Measurements from ENCODE around the gene AHRR.
"Not testable (repeated sequence)": the region's sequence is repeated elsewhere in the genome, so short reads cannot be mapped to it uniquely, and the experiment has no call there.

AHRR gene

GRCh38 chr5:410911-411517, 89.5 kb downstream of the AHRR start:
- DNase-seq (ENCODE audit: low read depth in 2 of 2, low spot score in 1 of 2): no peak

GRCh38 chr5:411728-412127, 90.2 kb downstream of the AHRR start:
- no peak for DNase-seq (ENCODE audit: low read depth in 2 of 2, low spot score in 1 of 2)

DNA sequence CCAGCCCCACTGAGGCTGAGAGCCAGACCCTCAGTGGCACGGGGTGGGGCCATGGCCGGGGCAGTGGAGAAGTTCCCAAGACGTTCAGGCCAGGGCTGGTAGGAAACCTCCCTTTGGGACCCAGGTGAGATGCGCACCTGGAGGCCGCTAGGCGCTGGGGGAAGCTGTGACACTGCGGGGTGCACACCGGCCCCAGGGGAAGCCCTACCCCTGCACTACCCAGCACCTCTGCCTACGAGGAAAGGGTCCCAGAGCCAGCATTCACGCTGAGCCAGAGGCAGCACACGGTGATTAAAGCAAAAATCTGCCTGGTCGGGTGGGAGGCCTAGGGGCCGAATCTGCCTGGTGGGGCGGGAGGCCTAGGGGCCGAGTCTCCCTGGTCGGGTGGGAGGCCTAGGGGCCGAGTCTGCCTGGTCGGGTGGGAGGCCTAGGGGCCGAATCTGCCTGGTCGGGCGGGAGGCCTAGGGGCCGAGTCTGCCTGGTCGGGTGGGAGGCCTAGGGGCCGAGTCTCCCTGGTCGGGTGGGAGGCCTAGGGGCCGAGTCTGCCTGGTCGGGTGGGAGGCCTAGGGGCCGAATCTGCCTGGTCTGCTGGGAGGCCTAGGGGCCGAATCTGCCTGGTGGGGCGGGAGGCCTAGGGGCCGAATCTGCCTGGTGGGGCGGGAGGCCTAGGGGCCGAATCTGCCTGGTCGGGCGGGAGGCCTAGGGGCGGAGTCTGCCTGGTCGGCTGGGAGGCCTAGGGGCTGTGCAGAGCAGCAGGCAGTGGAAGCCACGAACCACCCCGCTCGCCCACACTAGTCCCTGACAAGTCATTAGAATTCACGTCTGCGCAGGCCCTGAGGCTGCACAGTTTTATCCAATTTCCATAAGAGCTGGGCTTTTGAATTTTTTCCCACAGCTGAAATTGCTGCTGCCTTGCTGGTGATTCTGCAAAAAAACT, 93.7 kb downstream of the AHRR start:
- not testable (repeated sequence) for DNase-seq (ENCODE audit: low read depth in 2 of 2, low spot score in 1 of 2)

DNA sequence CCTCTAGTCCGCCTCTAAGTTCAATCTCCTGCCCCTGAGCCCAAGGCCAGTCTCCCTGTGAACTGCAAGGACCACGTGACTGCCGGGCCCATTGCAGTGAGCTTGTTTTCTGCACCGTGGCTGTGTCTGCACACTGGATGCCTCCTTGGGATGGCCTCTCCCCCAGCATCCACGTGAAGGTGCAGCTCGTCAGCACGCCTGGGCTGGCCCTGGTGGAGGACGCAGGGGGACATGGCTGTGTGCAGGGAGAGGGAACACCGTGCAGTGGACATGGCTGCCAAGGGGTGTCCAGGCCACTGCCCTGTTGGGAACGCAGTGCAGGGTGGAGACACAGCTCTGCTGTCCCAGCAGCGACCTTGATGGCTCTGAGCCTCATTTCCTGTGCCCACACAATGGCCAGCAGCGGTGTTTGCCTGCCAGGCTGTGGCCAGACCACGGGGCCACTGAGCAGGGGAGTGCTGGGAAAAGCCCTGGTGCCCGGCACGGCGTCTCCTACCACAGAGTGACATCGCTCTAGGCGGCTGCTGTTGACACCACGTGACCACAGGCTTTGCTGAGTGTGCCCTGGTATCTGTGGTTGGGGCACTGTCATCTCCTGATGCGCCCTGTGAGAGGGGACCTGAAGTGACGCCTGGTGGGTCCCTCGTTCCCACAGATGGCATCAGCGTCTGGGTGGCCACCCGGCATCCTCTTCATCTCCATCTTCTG, 94.6 kb downstream of the AHRR start:
- no peak for DNase-seq (ENCODE audit: low read depth in 2 of 2, low spot score in 1 of 2)

DNA sequence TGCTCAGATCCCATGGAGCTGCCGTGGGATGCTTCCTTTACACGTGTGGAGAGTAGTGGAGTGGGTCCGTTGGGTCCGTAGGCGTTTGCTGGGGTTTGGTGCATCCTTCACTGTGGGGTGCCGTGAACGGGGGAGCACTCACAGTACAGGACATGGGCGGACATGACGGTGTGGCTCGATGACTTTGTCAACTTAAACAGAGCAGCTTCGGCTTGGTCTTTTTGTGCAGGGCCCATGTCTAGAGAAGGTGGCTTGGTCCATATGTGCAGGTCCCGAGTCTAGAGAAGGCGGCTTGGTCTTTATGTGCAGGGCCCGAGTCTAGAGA, 95.1 kb downstream of the AHRR start:
- DNase-seq (ENCODE audit: low read depth in 2 of 2, low spot score in 1 of 2): no peak

- DNase-seq (ENCODE audit: low read depth in 2 of 2, low spot score in 1 of 2): no peak
Observed at GRCh38 chr5:417301-418161, 96.0 kb downstream of the AHRR start.

DNA sequence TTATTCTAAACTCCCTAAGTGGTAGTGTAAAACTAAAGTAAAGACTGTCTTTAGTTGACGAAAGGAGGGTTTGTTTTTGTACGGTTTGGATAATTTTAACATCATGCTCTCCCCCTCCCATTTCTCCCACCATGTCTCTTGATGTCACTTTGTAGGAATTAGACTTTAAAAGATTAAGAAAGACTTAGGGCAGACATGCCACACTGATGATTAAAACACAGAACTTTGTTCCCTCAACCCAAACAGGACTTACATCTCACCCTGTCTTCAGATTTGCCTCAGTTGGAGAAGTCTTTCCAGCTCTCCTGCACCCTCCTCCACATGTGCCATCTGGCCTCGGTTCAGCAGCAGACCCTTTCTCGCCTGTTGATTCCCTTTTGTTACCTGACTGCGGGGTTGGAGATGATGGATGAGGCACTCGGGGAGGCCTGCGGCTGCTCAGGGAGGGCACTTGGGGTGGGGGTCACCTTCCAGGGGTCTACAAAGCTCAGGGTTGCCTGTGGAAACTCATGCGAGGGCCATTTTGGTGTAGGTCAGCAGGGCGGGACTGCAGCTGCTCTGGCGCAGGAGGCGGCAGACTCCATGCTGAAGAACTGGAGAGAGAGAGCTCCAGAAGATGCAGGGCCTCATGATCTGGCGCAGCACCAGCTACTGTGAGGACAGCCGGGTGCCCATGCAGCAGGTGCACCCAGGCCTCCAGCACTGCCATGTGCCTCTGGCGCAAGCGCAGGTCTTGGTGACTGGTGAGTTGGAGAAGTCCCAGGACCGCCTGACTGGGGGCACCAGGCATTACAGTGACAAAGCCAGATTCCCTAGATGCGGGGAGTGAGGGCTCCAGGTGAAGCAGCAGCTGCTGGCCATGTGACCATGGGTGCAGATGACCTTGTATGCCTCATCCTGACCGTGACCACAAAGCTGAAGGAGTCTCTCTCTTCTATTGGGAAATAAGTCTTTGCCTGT, 96.9 kb downstream of the AHRR start:
- DNase-seq (ENCODE audit: low read depth in 2 of 2, low spot score in 1 of 2): no peak

GRCh38 chr5:419970-420369, 98.5 kb downstream of the AHRR start:
- no peak for DNase-seq (ENCODE audit: low read depth in 2 of 2, low spot score in 1 of 2)

- no peak for DNase-seq (ENCODE audit: low read depth in 2 of 2, low spot score in 1 of 2)
Observed at GRCh38 chr5:420632-421286, 99.2 kb downstream of the AHRR start.

- no peak for DNase-seq (ENCODE audit: low read depth in 2 of 2, low spot score in 1 of 2)
Observed at GRCh38 chr5:421287-421880, 99.9 kb downstream of the AHRR start.

GRCh38 chr5:421901-422300, 100.4 kb downstream of the AHRR start:
- DNase-seq (ENCODE audit: low read depth in 2 of 2, low spot score in 1 of 2): no peak

DNA sequence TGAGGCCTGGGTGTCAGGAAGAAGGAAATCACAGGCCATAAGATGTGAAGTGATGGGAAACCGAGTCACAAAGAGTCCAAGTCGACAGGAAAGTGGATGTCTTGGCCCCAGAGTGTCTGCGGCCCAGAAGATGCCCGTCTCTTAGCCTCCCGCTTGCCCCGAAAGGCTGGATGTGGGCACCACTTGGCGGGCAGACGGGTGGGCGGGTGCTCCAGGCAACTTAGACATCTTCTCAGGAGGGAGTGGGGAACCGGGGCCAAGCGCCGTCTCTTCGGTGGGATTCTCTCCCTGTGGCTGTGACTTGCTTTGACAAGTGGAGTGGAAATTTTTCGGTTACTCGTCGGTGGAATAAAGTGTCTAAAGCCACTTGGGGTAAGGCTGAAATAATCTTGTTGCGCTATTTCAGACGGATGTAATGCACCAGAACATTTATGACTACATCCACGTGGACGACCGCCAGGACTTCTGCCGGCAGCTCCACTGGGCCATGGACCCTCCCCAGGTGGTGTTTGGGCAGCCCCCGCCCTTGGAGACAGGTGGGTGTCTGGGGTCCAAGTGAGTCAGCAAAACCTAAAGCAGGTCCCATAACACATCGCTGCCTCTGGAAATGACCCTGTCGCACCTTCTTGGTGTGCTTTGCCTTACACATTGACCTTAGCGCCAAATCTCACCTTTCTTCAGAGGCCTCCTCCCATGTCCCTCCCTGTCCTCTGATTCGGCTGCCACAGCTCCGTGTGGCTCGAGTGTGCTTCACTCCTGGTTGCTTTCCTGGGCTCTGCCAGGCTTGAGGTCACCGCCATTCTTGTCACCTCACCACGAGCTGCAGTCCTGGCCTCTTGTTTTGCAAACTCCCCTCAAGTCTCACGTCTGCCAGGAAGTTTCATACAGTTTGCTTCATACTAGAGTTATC, 101.1 kb downstream of the AHRR start:
- no peak for DNase-seq (ENCODE audit: low read depth in 2 of 2, low spot score in 1 of 2)

DNA sequence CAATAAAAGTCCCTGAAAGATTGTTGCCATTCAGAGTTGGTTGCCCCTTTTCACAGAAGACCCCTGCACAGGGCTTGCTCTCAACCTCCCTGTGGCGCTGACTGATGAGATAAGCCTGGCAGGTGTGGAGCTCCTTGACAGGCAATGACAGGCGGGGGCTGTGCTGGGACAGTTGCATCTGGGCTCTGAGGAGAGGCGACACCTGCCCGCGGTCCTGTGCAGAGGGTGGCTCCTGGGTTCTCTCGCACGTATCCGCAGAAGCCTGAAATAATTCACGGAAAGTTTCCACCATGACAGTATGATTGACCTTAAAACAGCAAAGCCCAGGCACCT, 101.7 kb downstream of the AHRR start:
- no peak for DNase-seq (ENCODE audit: low read depth in 2 of 2, low spot score in 1 of 2)

DNA sequence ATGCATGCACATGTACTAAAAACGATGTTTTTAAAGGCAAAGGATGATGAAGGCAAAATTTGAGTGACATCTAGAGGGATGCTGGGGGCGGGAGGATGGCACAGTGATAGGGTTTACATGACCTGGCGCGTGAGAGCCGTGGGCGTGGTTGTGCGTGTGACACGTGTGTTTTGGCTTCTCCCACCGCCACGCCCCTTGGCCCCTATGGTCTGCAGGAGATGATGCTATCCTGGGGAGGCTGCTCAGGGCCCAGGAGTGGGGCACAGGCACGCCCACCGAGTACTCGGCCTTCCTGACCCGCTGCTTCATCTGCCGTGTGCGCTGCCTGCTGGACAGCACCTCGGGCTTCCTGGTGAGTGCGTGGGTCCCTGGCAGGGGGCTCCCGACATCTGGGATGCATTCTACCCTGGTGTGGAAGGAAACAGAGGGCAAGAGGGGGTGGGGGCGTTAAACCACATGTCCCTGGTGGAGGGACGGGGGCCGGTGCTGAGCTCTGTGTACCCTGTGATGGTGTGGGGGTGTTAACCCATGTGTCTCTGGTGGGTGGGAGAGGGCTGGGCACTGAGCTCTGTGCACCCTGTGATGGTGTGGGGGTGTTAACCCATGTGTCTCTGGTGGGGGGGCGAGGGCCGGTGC, 102.2 kb downstream of the AHRR start:
- no peak for DNase-seq (ENCODE audit: low read depth in 2 of 2, low spot score in 1 of 2)

DNA sequence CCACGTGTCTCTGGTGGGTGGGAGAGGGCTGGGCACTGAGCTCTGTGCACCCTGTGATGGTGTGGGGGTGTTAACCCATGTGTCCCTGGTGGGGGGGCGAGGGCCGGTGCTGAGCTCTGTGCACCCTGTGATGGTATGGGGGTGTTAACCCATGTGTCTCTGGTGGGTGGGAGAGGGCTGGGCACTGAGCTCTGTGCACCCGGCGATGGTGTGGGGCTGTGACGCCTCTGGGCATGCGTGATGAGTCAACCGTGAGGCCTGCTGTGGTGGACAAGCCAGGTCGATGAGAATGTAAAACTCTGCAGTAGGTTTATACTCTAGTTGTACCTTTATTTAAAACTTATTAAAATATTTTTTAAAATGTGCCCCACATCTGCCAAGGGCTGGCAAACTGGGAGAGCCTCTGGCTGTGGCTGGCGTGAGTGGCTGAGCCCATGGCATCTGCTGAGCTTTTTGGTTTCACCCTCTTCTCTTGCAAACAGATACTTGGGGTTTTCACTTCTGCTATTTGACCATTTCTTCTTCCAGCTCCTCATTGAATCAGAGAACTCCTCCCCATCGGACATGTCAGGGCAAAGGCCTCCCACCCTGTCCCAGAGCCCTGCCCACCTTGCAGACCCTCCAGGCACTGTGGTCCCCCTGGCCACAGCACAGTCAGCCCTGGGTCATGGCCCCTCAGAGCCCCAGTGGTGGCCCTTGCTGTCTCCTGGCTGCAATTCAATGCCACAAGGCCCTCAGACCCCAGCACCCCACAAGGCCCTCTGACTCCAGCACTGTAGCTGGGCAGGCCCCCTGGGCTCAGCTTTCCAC, 103.0 kb downstream of the AHRR start:
- no peak for DNase-seq (ENCODE audit: low read depth in 2 of 2, low spot score in 1 of 2)

DNA sequence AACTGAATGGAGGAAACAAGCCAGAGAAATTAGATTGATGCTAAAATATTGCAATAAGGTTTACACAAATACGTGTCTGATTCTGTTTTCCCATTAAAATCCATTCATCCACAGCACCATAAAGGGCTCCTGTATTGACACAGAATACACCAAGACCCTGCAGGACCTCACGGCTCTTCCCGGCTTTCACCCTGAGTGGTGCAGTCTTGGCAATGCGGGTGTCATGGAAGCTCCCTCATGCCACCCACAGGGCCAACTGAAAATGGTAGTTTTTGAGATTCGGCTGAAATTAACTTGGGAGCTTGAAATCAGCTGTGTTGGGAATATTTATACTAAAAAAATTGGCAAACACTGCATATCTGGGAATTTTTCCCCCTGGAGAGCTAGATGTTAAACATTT, 104.2 kb downstream of the AHRR start:
- no peak for DNase-seq (ENCODE audit: low read depth in 2 of 2, low spot score in 1 of 2)

- no peak for DNase-seq (ENCODE audit: low read depth in 2 of 2, low spot score in 1 of 2)
Observed at GRCh38 chr5:426392-426976, 105.0 kb downstream of the AHRR start.

All from stimulated activated CD8-positive, alpha-beta memory T cell treated with anti-CD3 and anti-CD28 coated beads, Interleukin-4, amount 100 ng/mL, for 1 hour (primary cell).